IMR-90 (cell line): ENCODE results near the gene SMPDL3A. TPM values are rescaled to one million over a fixed set of nuclear protein-coding genes. Genes with fewer than 3 reads are reported as not detected.

Experiments
- ATAC-seq: fragments of 200-7000 bp; cut with Tn5 transposase; 2 replicates; pipeline ENCODE4 v1.9.1; 2020; ENCODE audit warnings: low read depth, mild to moderate bottlenecking, moderate library complexity
- BruUV-seq: library from RNA; stranded (reverse); fragments of 400-500 nt; replicated peaks from 2 replicates; lab custom pipeline; 2021; lab: Mats Ljungman, UMichigan
- CTCF ChIA-PET: fragments of 300-600 bp; formaldehyde crosslinking; extraction: SDS; loops from one replicate; lab custom pipeline; 2021; ENCODE audit warnings: antibody characterized with exemption; lab: Yijun Ruan, JAX
- POLR2A ChIA-PET: fragments of 300-600 bp; sonication (Branson Sonifier 250); formaldehyde crosslinking; loops from one replicate; lab custom pipeline; 2022; ENCODE audit warnings: antibody characterized with exemption; ENCODE audit not compliant: unreplicated experiment; lab: Charles Lee
- DNase-seq: peaks from one replicate; pipeline ENCODE4 v3.0.0; 2013
- H2AFZ ChIP-seq: replicated peaks from 2 replicates; pipeline ENCODE3; 2013; ENCODE audit warnings: low read length, mild to moderate bottlenecking; ENCODE audit not compliant: poor library complexity
- H2AK5ac ChIP-seq: 2 replicates; pipeline ENCODE4 v1.6.1; 2013; ENCODE audit warnings: low read depth, low read length, inconsistent platforms
- H2AK9ac ChIP-seq: replicated peaks from 2 replicates; pipeline ENCODE3; 2013; ENCODE audit warnings: mild to moderate bottlenecking, low read depth, low read length, moderate library complexity; ENCODE audit not compliant: poor library complexity
- H2BK120ac ChIP-seq: 2 replicates; pipeline ENCODE4 v1.6.1; 2013; ENCODE audit warnings: low read depth, low read length, inconsistent platforms
- H2BK15ac ChIP-seq: 3 replicates; pipeline ENCODE4 v1.6.1; 2013; ENCODE audit warnings: low read depth, low read length, inconsistent platforms
- H2BK20ac ChIP-seq: 2 replicates; pipeline ENCODE4 v1.6.1; 2013; ENCODE audit warnings: low read depth, mild to moderate bottlenecking, inconsistent platforms, low read length, moderate library complexity
- H2BK5ac ChIP-seq: 2 replicates; pipeline ENCODE4 v1.6.1; 2013; ENCODE audit warnings: mild to moderate bottlenecking, low read depth, low read length, inconsistent platforms; ENCODE audit not compliant: poor library complexity, severe bottlenecking
- H3K14ac ChIP-seq: replicated peaks from 2 replicates; pipeline ENCODE4 v1.6.1; 2013; ENCODE audit warnings: low read depth, low read length, inconsistent platforms
- H3K18ac ChIP-seq: 2 replicates; pipeline ENCODE4 v1.6.1; 2013; ENCODE audit warnings: low read depth, low read length, control low read depth
- H3K23ac ChIP-seq: 2 replicates; pipeline ENCODE4 v1.6.1; 2013; ENCODE audit warnings: low read depth, low read length, inconsistent platforms
- H3K27ac ChIP-seq: 2 replicates; pipeline ENCODE4 v1.5.1; 2013; ENCODE audit warnings: mild to moderate bottlenecking, control low read depth, low read length; ENCODE audit not compliant: insufficient read depth
- H3K27me3 ChIP-seq: 2 replicates; pipeline ENCODE4 v1.6.1; 2013; ENCODE audit warnings: low read length; ENCODE audit not compliant: control insufficient read depth, insufficient read depth
- H3K36me3 ChIP-seq: 2 replicates; pipeline ENCODE4 v1.6.1; 2013; ENCODE audit warnings: low read length, mixed read lengths; ENCODE audit not compliant: control insufficient read depth, insufficient read depth
- H3K4ac ChIP-seq: 2 replicates; pipeline ENCODE4 v1.6.1; 2013; ENCODE audit warnings: low read depth, low read length, inconsistent platforms
- H3K4me1 ChIP-seq: 2 replicates; pipeline ENCODE4 v1.6.1; 2013; ENCODE audit warnings: low read length, mixed read lengths; ENCODE audit not compliant: control insufficient read depth, insufficient read depth
- H3K4me2 ChIP-seq: 2 replicates; pipeline ENCODE4 v1.6.1; 2013; ENCODE audit warnings: low read depth, mild to moderate bottlenecking, control low read depth, low read length, moderate library complexity
- H3K4me3 ChIP-seq: 2 replicates; pipeline ENCODE4 v1.5.1; 2013; ENCODE audit warnings: low read depth, mild to moderate bottlenecking, control low read depth, low read length, moderate library complexity; ENCODE audit not compliant: insufficient read depth
- H3K56ac ChIP-seq: 2 replicates; pipeline ENCODE4 v1.6.1; 2013; ENCODE audit warnings: low read length, inconsistent platforms; ENCODE audit not compliant: insufficient read depth; ENCODE audit errors: extremely low read depth
- H3K79me1 ChIP-seq, 2 experiments: 2 replicates each; pipeline ENCODE4 v1.6.1; 2013; ENCODE audit warnings: low read length in 2 of 2, inconsistent platforms in 1 of 2, low read depth in 1 of 2
- H3K9ac ChIP-seq: 2 replicates; pipeline ENCODE4 v1.6.1; 2013; ENCODE audit warnings: low read depth, low read length, control low read depth
- H3K9me1 ChIP-seq: 2 replicates; pipeline ENCODE4 v1.6.1; 2013; ENCODE audit warnings: low read length, inconsistent platforms; ENCODE audit not compliant: insufficient read depth
- H3K9me3 ChIP-seq: 2 replicates; pipeline ENCODE4 v1.6.1; 2013; ENCODE audit warnings: low read length; ENCODE audit not compliant: control insufficient read depth, insufficient read depth
- H4K20me1 ChIP-seq: 2 replicates; pipeline ENCODE4 v1.6.1; 2013; ENCODE audit warnings: low read length, inconsistent platforms; ENCODE audit not compliant: insufficient read depth
- H4K5ac ChIP-seq: 2 replicates; pipeline ENCODE4 v1.6.1; 2013; ENCODE audit warnings: mild to moderate bottlenecking, low read depth, low read length, control low read depth
- H4K8ac ChIP-seq, 2 experiments: 2 replicates each; pipeline ENCODE4 v1.6.1; 2013; ENCODE audit warnings: low read depth in 2 of 2, low read length in 2 of 2, control low read depth in 1 of 2, inconsistent platforms in 1 of 2
- H4K91ac ChIP-seq: 2 replicates; pipeline ENCODE4 v1.6.1; 2013; ENCODE audit warnings: low read depth, low read length, inconsistent platforms; ENCODE audit not compliant: insufficient read depth
- BHLHE40 ChIP-seq: fragments of 150-350 bp; IDR thresholded peaks from 2 replicates; pipeline ENCODE4 v1.6.1; 2016; ENCODE audit warnings: mild to moderate bottlenecking, low read depth, low read length
- CEBPB ChIP-seq: IDR thresholded peaks from 2 replicates; pipeline ENCODE4 v1.6.1; 2012; ENCODE audit warnings: low read depth, low read length, improper control_type of control experiment
- CHD1 ChIP-seq: IDR thresholded peaks from 2 replicates; pipeline ENCODE4 v1.6.1; 2012; ENCODE audit warnings: low read depth, low read length, improper control_type of control experiment
- FOS ChIP-seq: fragments of 150-350 bp; IDR thresholded peaks from 2 replicates; pipeline ENCODE4 v1.6.1; 2016; ENCODE audit warnings: low read depth, low read length
- MAFK ChIP-seq: IDR thresholded peaks from 2 replicates; pipeline ENCODE4 v1.6.1; 2012; ENCODE audit warnings: low read depth, low read length, improper control_type of control experiment
- MAZ ChIP-seq: IDR thresholded peaks from 2 replicates; pipeline ENCODE4 v1.6.1; 2012; ENCODE audit warnings: low read depth, mild to moderate bottlenecking, low read length, improper control_type of control experiment, moderate library complexity, borderline replicate concordance
- MXI1 ChIP-seq: IDR thresholded peaks from 2 replicates; pipeline ENCODE4 v1.6.1; 2012; ENCODE audit warnings: low read depth, mild to moderate bottlenecking, low read length, moderate library complexity, borderline replicate concordance
- NFE2L2 ChIP-seq: fragments of 150-350 bp; IDR thresholded peaks from 2 replicates; pipeline ENCODE4 v1.6.1; 2016; ENCODE audit warnings: low read depth, mild to moderate bottlenecking, low read length
- POLR2A ChIP-seq: IDR thresholded peaks from 2 replicates; pipeline ENCODE4 v1.6.1; 2012; ENCODE audit warnings: mild to moderate bottlenecking, low read depth, low read length
- RAD21 ChIP-seq: IDR thresholded peaks from 2 replicates; pipeline ENCODE4 v1.6.1; 2012; ENCODE audit warnings: low read length, improper control_type of control experiment
- RCOR1 ChIP-seq: IDR thresholded peaks from 2 replicates; pipeline ENCODE4 v1.6.1; 2012; ENCODE audit warnings: mild to moderate bottlenecking, low read length, improper control_type of control experiment; ENCODE audit not compliant: insufficient replicate concordance
- RFX5 ChIP-seq: IDR thresholded peaks from 2 replicates; pipeline ENCODE4 v1.8.0; 2012; ENCODE audit warnings: low read depth, mild to moderate bottlenecking, low read length, moderate library complexity
- SMC3 ChIP-seq: fragments of 150-350 bp; IDR thresholded peaks from 2 replicates; pipeline ENCODE4 v1.6.1; 2016; ENCODE audit warnings: low read depth, mild to moderate bottlenecking, antibody characterized with exemption, low read length, moderate library complexity
- WGBS, 2 experiments: methylation state at CpG; one replicate each; pipeline versions ENCODE4 v1.1.5 to v1.1.7; 2013; ENCODE audit warnings: missing lambda C conversion rate in 2 of 2; ENCODE audit not compliant: insufficient read length in 1 of 2; ENCODE audit errors: extremely low coverage in 2 of 2; 5-methylcytosine and 5-hydroxymethylcytosine counted together
- dilution Hi-C: fragments of 300-500 bp; cut with HindIII; formaldehyde crosslinking; loops from one replicate; pipeline ENCODE4 v1.14.3; 2018; ENCODE audit warnings: low sequenced_read_pairs; ENCODE audit not compliant: unreplicated experiment
- in situ Hi-C: fragments of 300-500 bp; cut with MboI; formaldehyde crosslinking; loops from 3 replicates; pipeline ENCODE4 v1.14.3; 2019; ENCODE audit warnings: low sequenced_read_pairs, inconsistent platforms, mixed read lengths
- intact Hi-C: fragments of 100-400 bp; cut with micrococcal nuclease; formaldehyde crosslinking; loops from 2 replicates; pipeline ENCODE4 v1.10.0; 2022
- polyA plus RNA-seq, 3 experiments: library from polyadenylated mRNA; depleted of rRNA; stranded (reverse); fragments of >200 nt; gene quantifications; 2 replicates each; pipeline ENCODE4 v1.2.3, GENCODE V29; 2012; ENCODE audit warnings: low replicate concordance in 1 of 3
- total RNA-seq: library from RNA; depleted of rRNA; stranded (reverse); fragments of >200 nt; gene quantifications from 2 replicates; pipeline ENCODE4 v1.2.3, GENCODE V29; 2012
- TF ChIP-seq, protein P1 (sequence below): fragments of 150-350 bp; IDR thresholded peaks from 2 replicates; pipeline ENCODE4 v1.6.1; 2017; ENCODE audit warnings: mild to moderate bottlenecking, antibody characterized with exemption, low read length, low read depth
- TF ChIP-seq, protein P2 (sequence below): conservative IDR thresholded peaks from 2 replicates; pipeline ENCODE4 v1.5.1; 2012; ENCODE audit warnings: mild to moderate bottlenecking, low read depth, low read length, improper control_type of control experiment
- TF ChIP-seq, protein P3 (sequence below): fragments of 150-350 bp; IDR thresholded peaks from 2 replicates; pipeline ENCODE4 v1.6.1; 2016; ENCODE audit warnings: low read depth, mild to moderate bottlenecking, low read length, moderate library complexity, borderline replicate concordance

The SMPDL3A gene
- total and polyA plus RNA-seq, 2 of the 4 experiments (the other 2 are of a cell fraction) = 9.9 to 14.2 TPM

DNA sequence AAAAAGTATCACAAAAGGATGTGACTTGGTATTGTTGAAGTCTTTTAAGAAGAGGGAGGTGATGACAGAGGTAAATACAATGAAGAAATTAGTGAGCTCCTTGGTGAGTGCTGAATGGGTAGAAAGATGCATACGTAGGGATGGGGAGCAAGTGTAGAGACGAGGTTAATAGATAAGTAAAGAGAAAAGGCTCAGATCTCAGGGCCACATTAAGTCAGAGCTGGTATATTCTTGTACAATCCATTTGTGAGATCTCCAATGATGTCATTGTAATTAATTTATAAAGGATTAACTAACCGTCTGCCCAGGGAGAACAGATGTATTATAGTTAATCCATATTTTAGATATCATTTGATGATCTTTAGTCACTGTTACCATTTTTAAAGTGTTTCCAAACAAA lies 43.4 kb downstream of the SMPDL3A start:
- Histone ChIP-seq H4K8ac (no peak overlapping the region), H4K20me1 (no peaks in the 10 kb centered on the region), H3K4me2 (no peak overlapping the region), H2AK9ac (no peak overlapping the region), H3K23ac (no peak overlapping the region), H3K18ac (no peak overlapping the region), H3K4ac (no peak overlapping the region), H3K79me1 (no peaks in the 10 kb centered on the region), H2BK20ac (no peak overlapping the region), H2BK15ac (no peak overlapping the region), H4K5ac (no peak overlapping the region), H2AFZ (no peak overlapping the region), H2AK5ac (no peak overlapping the region), H3K56ac (no peak overlapping the region), H3K27me3 (peaks cover 6% of the 10 kb centered on the region), H4K91ac (no peak overlapping the region), H2BK5ac (no peak overlapping the region), H3K14ac (no peak overlapping the region), H3K4me3 (no peak overlapping the region), H2BK120ac (no peak overlapping the region), H3K27ac (no peak overlapping the region), H3K36me3 (no peaks in the 10 kb centered on the region), H3K9ac (no peak overlapping the region), H3K4me1 (peaks cover 2% of the 10 kb centered on the region; the same call in 1 of the 2 replicates), H3K9me1 (no peaks in the 10 kb centered on the region), H3K9me3 (no peaks in the 10 kb centered on the region)
- ChIA-PET POLR2A (no interaction called here), CTCF (no interaction called here)
- WGBS, 2 experiments = 100% methylated on average over 1 of the region's 3 CpGs; no CpG with 5 or more reads in 1 of the 2 experiments
- dilution Hi-C loops (no loop called here), in situ Hi-C loops (loop anchor here (10.0 kb wide), 1 partner anchor 338 kb away; no protein-coding TSS in a partner anchor), intact Hi-C loops (no loop called here)
- no TSS peak for BruUV-seq
- ATAC-seq = no peak
- no peak for DNase-seq
- TF ChIP-seq, protein P1, sequence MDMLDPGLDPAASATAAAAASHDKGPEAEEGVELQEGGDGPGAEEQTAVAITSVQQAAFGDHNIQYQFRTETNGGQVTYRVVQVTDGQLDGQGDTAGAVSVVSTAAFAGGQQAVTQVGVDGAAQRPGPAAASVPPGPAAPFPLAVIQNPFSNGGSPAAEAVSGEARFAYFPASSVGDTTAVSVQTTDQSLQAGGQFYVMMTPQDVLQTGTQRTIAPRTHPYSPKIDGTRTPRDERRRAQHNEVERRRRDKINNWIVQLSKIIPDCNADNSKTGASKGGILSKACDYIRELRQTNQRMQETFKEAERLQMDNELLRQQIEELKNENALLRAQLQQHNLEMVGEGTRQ = no peak
- TF ChIP-seq NFE2L2 (no peak), POLR2A (no peak), BHLHE40 (no peak), MAZ (no peak), MXI1 (no peak), RFX5 (no peak), FOS (no peak), MAFK (no peak), RAD21 (no peak), CEBPB (no peak), SMC3 (no peak), CHD1 (no peak), RCOR1 (no peak)
- TF ChIP-seq, protein P2, sequence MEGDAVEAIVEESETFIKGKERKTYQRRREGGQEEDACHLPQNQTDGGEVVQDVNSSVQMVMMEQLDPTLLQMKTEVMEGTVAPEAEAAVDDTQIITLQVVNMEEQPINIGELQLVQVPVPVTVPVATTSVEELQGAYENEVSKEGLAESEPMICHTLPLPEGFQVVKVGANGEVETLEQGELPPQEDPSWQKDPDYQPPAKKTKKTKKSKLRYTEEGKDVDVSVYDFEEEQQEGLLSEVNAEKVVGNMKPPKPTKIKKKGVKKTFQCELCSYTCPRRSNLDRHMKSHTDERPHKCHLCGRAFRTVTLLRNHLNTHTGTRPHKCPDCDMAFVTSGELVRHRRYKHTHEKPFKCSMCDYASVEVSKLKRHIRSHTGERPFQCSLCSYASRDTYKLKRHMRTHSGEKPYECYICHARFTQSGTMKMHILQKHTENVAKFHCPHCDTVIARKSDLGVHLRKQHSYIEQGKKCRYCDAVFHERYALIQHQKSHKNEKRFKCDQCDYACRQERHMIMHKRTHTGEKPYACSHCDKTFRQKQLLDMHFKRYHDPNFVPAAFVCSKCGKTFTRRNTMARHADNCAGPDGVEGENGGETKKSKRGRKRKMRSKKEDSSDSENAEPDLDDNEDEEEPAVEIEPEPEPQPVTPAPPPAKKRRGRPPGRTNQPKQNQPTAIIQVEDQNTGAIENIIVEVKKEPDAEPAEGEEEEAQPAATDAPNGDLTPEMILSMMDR = no peak
- TF ChIP-seq, protein P3, sequence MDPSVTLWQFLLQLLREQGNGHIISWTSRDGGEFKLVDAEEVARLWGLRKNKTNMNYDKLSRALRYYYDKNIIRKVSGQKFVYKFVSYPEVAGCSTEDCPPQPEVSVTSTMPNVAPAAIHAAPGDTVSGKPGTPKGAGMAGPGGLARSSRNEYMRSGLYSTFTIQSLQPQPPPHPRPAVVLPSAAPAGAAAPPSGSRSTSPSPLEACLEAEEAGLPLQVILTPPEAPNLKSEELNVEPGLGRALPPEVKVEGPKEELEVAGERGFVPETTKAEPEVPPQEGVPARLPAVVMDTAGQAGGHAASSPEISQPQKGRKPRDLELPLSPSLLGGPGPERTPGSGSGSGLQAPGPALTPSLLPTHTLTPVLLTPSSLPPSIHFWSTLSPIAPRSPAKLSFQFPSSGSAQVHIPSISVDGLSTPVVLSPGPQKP = no peak
